ENCODE measurements around the gene RGS11.
"Not testable (repeated sequence)": the region's sequence is repeated elsewhere in the genome, so short reads cannot be mapped to it uniquely, and the experiment has no call there.

The RGS11 gene

GRCh38 chr16:280552-280951, 4.8 kb upstream of the RGS11 start, which contains the start of gene ARHGDIG:
Gene ARHGDIG, plus strand, starts transcription at chr16:280591. Its CDS starts 90 bp downstream, at chr16:280681.
- DNase-seq (ENCODE audit: low read depth) = no peak

DNA sequence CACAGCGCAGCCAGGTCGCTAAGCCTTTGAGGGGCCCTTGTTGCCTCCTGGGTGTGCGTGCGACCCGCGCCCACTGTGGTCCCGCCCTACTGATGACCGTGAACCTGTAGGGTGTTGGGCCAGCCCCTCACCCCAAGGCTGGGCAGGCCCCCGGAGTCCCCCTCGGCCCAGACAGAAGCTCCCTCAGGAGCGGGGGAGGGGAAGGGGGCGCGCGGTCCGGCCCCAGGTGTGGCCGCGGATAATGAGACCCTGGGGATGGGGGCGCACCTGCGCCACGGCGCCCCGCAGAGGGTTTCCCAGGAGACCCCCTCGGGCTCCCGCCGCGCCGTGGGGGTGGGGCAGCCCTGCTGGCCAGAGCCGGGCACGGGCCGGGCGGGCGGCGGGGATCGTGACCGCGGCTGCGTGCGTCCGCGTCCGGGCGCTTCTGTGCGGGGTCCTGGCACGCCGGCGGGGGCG, 4.3 kb upstream of the RGS11 start:
- DNase-seq (ENCODE audit: low read depth) = no peak

- no peak for DNase-seq (ENCODE audit: low read depth)
Measured at GRCh38 chr16:279531-279930, 3.8 kb upstream of the RGS11 start.

DNA sequence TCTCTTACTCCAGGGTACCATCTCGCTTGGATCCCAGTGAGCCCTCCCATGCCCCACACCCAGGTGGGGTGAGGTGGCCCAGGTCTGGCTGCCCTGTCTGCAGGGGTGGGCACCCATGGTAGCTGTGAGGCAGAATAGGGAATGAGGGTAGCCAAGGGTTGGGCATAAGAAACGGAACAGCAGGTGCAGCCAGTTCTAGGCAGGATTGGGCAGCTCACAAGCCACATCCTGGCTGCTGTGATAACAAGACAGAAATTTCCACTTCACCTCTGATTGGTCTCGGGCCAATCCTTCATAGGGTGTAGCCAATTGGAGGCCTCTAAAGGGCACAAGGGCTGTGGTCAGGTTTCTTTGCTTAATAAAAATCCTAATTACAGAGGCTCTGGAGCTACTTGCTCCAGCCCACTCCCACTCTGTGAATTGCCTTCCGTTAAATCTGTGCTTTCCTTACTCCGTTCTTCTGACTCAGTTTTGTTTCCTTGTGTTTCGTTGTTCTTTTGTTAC, 3.2 kb upstream of the RGS11 start:
- peak; percentile 35 for DNase-seq (ENCODE audit: low read depth)

DNA sequence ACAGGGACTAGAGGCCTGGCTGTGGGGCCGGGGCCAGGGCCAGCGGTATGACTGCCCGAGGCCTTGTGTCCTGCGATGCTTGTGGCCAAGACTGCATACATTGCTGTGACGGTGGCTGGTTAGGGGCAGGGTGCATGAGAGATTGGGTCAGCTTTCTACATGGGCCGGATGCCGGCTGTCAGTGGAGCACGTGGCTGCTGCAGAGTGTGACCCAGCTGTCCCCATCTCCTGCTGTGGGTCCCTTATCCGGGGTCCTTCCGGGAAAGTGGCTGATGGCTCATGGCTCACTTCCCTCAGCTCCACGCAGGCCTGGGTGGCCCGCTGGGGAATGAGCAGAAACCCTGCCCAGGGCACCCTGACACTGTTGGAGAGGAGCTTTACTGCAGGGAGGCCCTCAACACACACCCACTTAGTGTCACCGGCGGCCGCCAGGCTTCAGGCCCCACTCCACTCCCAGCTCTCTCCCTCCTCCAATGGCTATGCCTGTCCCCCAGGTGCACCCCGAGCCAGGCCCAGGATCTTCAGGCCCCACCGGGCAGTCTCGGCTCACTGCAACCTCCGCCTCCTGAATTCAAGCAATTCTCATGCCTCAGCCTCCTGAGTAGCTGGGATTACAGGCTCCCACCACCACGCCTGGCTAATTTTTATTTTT, 808 bp upstream of the RGS11 start:
- no peak for DNase-seq (ENCODE audit: low read depth)

DNA sequence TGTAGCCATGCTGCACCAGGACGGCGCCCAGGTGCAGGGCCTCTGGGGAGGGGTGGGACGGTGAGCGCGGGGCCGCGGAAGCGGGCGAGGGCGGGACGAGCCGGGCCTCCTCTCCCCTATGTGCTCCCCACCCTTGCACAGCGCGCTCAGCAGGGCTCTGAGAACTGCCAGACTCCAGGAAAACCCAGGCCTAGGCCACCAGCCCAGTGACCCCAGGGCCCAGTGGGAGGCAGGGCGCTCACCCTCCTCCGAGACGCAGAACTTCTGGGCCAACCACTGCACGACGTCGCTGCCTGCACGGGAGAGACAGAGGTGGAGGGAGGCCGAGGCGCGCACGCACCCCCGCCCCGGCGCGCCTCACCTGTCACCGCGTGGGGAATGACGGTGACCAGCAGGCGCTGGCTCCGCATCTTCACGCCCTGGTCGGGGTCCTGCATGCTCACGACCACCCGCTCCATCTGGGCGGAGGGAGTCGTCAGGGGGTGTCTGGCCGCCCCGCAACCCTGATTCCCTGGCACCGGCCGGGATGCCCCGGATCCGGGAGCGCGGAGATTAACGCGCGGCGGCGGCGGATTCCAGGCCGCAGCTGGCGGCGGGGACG, 603 bp downstream of the RGS11 start:
- no peak for DNase-seq (ENCODE audit: low read depth)

- no peak for DNase-seq (ENCODE audit: low read depth)
Measured at GRCh38 chr16:273547-274421, 2.0 kb downstream of the RGS11 start.

- DNase-seq (ENCODE audit: low read depth) = no peak
Measured at GRCh38 chr16:272633-273546, 2.9 kb downstream of the RGS11 start.

- DNase-seq (ENCODE audit: low read depth) = no peak
Measured at GRCh38 chr16:270381-271255, 5.1 kb downstream of the RGS11 start.

DNA sequence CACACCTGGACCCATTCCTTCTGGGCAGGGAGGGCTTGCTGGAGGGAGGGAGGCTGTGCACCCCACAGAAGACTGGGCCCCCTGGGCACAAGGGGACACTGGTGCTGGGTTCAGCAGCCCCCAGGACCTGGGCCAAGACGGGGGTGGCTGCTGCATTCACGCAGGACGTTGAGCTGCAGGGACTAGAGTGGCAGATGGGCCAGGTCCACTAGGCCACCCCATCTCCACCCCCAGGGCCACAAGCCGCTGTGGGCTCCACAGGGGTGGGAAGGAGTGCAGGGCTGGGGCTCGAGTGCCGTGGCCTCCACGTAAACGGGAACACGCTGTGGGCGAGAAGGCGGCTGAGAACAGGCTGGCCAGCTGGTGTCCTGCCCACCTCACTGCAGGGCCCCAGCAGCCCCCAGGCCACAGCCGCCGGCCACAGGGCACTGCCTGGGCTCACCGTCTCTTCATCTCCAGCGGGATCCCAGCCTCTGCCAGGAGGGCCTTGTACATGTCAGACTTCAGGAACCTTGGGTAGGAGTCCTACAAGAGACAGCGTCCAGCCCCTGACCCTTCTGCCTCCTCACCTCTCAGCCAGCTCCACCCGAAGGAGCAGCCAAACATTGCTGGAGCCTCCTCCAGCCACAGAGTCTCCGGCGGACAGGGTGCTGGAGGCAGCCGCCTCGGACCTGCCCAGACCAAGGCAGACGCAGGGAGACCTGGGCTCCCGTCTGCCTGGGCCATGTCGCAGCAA, 6.5 kb downstream of the RGS11 start:
- DNase-seq (ENCODE audit: low read depth) = no peak

DNA sequence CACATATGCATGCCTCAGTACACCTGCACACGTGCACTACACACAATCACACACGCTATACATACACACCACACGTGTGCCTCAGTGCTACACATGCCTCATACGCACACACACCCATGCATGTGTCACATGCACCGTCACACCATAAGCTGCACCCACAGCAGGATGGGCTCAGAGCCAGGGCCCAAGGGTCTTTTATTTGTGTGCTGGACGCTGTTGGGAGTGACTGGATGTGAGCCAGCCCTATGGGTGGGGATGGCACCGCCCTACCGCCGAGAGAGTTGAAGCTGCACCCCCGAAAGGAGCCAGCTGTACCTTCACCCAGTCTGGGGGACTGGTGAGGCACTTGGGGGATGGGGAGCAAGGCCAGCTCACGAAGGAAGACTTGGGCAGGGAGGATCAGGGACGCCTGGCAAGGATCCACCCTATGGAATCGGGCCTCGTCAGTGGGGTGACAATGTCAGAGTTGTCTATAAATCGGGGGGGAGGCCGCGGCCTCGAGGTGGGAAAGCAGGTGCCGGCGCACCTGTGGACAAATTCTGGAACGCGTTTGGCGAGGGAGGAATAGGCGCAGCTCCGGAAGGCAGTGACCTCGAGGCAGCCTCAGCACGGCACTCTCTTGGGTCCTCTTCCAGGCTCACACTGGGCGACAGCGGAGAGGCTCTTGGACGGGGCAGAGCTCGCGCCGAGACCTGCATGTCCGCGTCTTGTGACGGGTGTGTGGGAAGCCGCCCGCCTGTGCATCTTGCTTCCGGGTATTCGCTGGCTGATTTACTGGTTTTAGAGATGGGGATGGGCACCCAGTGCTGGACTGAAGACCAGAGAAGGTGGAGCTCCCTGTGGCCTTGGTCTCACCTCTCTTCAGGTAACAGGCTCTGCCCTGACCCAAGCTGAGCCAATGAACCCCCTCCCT, 7.3 kb downstream of the RGS11 start:
- DNase-seq (ENCODE audit: low read depth) = no peak

DNA sequence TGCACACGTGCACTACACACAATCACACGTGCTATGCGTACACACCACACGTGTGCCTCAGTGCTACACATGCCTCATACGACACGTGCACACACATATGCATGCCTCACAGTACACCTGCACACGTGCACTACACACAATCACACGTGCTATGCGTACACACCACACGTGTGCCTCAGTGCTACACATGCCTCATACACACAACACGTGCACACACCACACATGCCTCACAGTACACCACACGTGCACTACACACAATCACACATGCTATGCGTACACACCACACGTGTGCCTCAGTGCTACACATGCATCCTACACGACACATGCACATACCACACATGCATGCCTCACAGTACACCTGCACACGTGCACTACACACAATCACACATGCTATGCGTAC, 8.2 kb downstream of the RGS11 start:
- not testable (repeated sequence) for DNase-seq (ENCODE audit: low read depth)

GRCh38 chr16:266258-267164, 9.2 kb downstream of the RGS11 start:
- no peak for DNase-seq (ENCODE audit: low read depth)

- DNase-seq (ENCODE audit: low read depth) = no peak
Measured at GRCh38 chr16:265711-266110, 10.0 kb downstream of the RGS11 start.

DNA sequence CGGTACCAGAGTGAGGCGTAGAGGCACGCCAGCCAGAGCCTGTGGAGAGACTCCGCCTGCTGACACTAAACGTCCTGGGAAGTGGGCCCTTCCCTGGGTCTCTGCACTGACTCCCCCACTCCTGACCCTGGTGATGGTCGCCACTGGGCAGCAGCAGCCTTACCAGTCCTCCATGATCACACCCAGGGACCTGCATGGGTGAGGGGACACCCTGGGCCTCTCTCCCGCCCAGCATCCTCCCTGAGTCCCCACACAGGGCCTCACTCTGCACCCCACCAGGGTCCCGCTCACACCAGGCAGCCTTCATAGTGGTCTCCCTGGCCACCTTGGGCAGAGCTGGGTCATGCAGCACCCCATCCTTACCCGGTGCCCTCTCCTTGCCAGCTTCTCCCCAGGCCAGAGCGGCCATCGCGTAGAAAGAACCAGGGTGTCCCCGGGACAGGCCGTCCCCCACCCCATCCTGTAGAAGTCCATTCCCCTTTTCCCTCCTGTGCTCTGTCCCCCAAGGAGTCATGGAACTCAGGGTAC, 10.7 kb downstream of the RGS11 start:
- no peak for DNase-seq (ENCODE audit: low read depth)

- no peak for DNase-seq (ENCODE audit: low read depth)
Measured at GRCh38 chr16:264440-264951, 11.2 kb downstream of the RGS11 start.

- DNase-seq (ENCODE audit: low read depth) = no peak
Measured at GRCh38 chr16:263944-264343, 11.8 kb downstream of the RGS11 start.
